Stimulated activated CD4-positive, alpha-beta T cell treated with anti-CD3 and anti-CD28 coated beads, TNF-alpha, amount 100 ng/mL, for 24 hours (primary cell): Measurements from ENCODE around the gene KRT5.
"Not testable (repeated sequence)": the region's sequence is repeated elsewhere in the genome, so short reads cannot be mapped to it uniquely, and the experiment has no call there.

Source experiments
- DNase-seq, 3 experiments: peaks; one replicate each; pipeline ENCODE4 v3.0.0-alpha.2; 2020; ENCODE audit warnings: low read depth in 3 of 3

The KRT5 gene

DNA sequence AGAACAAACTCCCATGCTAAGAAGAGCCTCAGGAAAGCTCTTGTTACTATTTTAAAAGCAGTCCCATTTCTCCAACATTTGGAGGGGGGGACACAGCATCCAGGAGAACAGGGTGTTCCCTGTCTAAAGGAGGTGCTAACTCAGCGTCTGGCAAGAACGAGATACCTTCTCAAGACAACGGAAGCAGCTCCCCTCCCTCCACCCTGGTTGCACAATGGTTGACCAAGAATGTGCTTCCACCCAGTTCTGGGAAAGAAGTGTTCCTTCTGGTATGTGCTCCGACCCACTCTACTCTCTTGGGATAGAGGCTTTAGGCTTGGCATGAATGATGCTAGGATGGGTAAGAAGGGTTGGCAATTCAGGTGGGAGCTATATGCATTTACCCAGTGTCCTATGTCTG is 25.7 kb downstream of the KRT5 start:
- no peak for DNase-seq

DNA sequence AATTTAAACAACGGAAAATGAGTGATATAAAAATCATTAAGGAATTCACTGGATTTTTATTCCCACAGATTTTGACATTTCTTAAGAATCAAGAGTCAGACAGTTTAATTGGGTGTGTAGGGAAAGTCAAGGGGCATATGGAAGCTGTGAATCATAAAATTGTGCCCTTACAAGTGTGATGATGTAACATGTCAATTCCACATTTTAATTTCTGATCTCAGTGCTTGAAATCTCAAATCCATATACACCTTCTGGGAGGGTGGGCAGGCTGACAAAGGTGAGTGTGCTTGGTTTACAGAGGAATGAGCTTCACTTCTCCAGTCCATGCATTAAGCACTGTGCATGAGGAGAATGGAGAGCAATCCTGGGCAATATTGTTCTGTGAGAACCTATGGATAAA is 26.1 kb downstream of the KRT5 start:
- no peak for DNase-seq

DNA sequence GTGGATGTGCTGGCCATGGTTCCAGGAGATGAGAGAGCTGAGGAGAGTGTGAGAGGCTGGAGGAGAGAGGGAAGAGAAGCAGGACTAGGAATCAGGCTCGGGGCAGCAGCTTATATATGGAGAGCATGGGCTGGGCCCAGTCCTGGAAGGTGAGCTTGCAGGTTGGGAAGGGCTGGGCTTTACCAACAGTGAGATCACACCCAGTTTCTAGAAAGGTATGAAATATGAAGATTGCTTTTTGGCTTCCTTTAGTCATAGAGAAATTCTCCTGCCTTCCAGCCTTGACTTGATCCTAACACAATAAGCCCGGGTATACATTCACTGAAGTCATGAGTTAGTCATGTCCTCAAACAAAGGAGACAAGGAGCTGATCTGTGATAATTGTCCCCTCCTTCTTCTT is 27.0 kb downstream of the KRT5 start, which contains the start of gene KRT6A:
Gene KRT6A (minus strand): TSS at position 86 of the 400 bp plus-strand sequence. CDS start 69 bp downstream, at position 17.
- no peak for DNase-seq

DNA sequence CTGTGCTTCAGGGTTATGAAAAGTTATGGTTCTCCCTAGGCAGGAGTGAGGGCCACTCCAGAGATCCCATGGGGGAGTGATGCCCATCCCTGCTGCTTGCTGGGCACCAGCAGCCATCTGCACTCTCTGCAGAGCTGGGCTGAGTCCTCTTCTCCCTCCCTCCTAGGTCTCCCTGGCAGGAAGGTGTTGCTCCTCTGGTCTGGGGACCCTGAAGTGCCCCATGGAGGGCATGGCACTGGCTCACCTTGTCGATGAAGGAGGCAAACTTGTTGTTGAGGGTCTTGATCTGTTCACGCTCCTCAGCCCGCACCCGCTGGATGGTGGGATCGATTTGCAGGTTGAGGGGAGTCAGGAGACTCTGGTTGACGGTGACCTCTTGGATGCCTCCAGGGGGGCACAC is 27.8 kb downstream of the KRT5 start:
- DNase-seq: not testable (repeated sequence)

DNA sequence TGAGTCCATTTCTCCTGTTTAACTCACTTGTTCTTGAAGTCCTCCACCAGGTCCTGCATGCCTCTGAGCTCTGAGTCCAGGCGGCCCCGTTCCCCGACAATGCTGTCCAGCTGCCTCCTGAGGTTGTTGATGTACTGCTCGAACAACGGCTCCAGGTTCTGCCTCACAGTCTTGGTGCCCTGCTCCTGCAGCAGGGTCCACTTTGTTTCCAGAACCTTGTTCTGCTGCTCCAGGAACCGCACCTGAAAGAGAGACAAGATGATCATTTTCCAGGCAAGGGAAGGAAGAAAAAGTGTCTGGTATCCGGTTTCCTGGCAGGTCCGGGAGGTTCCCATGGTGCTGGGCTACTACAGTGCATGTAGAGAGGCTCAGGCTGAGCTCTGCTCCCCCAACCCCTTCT is 28.7 kb downstream of the KRT5 start:
- DNase-seq: not testable (repeated sequence)

DNA sequence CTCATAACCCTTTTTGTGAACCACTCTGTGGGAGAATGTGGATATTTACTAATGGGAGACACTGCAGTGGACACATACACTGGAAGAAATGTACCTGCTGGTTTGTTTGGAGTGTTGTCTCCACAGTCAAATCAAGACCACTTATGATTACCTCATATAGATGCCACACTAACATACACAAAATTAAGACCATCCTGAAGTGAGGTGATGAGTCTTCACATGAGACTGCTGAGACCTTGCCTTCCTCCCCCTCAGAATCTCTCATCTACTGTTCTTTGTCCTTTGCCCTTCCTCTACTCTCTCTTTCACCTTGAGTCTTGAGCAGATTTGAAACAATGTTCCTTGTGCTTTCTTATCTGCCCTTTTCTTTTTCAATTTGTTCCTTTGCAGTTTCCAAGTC is 31.5 kb downstream of the KRT5 start:
- DNase-seq: no peak

DNA sequence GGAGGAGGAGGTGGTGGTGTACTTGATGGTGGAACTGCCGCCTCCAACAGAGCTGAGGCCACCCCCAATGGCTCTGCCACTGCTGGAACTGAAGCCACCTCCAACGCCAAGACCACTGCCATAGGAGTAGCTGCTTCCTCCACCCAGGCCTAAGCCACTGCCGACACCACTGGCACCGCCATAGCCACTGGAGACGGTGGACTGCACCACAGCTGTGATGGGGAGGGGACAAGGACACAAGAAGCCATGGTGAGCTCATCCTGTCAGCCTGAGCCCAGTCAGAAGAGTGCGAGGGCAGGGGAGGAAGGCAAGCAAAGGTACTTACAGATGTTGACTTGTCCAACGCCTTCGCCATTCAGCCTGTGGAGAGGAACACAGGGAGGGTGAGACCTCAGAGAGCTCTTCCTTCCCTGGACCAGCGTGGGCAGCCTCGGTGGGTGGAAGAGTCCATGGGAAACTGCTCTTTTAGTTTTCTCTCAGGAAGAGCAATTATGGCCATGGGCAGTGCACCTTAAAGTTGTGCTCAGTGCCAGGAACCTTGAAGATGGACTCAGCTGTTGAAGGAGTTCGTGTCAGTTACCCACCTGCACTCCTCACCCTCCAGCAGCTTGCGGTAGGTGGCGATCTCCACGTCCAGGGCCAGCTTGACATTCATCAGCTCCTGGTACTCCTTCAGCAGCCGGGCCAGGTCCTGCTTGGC is 32.3 kb downstream of the KRT5 start:
- DNase-seq: not testable (repeated sequence)

DNA sequence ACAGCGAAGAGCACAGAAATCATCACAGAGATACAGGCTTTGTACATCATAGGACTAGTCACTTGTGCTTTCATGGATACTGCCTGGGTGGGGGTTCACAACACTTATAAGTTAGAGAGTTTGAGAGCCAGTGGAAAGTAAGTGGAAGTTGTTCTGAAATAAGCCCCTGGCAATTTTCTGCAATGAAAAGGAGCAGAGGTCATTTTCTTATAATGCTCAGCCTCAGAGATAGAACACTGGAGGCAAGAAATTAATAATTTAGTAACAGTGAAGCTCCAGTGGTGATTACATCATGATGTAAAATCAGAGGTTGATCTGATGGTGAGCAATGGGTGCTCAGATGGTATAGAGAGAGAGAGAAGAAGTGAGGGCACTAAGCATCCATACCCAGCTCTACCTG is 33.0 kb downstream of the KRT5 start:
- DNase-seq: no peak

DNA sequence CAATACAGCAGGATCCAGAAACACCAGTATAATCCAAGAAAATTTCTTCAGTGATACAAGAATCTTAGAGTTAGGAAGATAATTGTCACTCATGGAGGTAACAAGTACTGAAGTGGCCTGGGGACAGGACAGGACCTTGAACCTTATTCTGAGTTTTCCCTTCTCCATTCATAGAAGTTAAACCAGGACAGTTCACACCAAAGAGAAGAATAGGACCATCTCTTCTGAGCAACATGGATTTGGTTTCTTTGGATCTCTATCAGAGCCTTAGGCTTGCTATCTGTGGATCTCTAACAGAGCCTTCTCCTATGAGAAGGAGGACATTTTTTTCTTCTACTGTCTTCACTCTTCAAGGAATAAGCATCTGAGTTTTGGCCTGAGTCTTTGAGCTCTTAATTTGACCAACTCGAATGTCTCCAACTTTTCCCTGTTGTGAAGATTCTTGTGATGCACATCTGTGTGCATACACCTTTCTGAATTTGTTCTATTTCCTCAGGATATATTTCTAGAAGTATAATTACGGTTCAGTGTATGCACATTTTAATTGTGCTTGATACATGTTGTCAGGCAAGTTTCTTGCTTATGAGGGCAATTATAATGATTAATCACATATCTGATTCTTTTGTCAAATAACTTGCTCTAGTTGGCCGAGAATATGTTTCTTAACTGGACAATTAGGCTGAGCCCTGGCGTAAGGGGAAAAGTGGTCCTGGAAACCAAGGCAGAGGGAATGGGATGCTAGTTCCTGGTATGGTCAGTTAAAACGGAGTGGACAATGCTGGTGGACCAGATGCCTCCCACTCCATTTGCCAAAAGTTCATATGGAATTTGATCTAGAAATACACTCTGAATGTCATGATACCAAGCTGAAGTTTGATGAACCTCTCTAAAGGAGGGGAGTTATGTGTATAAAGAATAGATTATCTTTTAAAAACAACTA is 33.8 kb downstream of the KRT5 start:
- DNase-seq: no peak

DNA sequence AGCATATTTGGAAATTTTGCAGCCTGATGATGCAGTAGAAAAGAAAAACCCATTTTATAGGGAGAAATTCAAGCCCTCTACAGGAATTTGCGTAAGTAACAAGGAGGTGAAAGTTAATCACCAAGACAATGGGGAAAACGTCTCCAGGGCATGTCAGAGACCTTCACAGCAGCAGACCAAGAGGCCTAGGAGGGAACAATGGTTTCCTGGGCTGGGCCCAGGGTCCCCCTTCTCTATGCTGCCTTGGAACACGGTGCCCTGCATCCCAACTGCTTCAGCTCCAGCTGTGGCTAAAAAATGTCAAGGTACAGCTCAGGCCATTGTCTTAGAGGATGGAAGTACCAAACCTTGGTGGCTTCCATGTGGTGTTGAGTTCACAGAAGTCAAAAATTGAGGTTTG is 40.1 kb downstream of the KRT5 start:
- DNase-seq: no peak

DNA sequence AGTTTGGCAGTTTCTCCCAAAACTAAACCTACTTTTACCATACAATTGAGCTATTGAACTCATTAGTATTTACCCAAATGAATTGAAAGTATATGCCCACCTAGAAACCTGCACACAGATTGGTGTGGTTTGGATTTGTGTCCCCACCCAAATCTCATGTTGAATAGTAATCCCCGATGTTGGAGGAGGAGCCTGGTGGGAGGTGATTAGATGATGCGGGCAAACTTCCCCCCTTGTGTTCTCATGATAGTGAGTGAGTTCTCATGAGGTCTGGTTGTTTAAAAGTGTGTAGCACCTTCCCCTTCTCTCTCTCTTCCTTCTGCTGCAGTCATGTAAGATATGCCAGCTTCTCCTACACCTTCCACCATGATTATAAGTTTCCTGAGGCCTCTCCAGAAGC is 42.5 kb downstream of the KRT5 start:
- no peak for DNase-seq

DNA sequence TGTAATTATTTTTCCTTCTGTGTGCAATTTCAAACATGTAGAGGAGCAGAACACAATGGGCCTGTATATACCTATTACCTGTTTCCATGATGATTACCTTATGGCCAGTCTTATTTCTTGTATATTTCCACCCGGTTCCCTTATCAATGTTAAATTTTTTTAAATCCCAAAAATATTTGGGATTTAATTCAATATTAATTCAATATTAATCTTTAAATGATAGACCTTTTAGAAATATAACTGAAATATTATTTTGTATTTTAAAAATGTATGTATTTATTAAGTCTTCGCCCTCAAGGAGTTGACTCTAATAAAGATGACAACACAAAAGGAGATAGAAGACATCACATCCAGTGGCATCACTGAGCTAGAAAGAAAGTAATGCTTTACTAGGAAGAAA is 46.0 kb downstream of the KRT5 start:
- no peak for DNase-seq

DNA sequence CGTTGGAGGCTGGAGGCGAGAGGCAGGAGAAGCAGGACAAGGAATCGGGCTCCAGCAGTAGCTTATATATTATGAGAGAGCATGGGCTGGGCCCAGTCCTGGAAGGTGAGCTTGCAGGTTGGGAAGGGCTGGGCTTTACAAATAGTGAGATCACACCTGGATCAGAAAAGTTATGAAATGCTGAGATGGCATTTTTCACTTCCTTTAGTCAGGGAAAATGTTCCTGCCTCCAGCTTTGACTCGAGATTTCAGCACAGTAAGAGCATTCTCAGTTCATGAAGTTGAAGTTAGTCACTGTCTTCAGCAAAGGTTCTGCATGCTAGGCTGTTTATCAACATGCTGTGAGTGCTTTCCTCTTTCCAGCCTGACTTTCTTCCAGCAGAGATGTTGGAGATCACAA is 46.4 kb downstream of the KRT5 start, which contains the start of gene KRT6C:
Gene KRT6C (minus strand): TSS at position 38 of the 400 bp plus-strand sequence. CDS start 68 bp downstream, outside the sequence.
- DNase-seq: no peak

DNA sequence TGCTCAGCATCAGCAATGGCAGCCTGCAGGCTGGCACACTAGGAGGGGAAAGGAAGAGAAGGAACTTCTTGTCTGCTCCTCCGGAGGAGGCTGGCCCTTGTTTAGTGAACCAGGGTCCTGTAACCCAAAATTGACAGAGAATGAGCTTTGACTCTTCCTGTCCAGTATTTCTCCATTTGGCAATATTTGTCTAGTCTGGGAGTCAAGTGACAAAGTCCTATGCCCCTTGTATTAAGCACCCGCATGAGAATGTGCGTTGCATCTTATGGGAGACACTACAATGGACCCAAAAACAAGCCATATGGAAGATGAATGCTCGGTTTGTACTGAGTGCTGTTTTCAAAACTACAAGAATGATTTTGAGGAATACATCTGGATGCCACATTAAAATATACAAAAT is 50.3 kb downstream of the KRT5 start:
- no peak for DNase-seq

DNA sequence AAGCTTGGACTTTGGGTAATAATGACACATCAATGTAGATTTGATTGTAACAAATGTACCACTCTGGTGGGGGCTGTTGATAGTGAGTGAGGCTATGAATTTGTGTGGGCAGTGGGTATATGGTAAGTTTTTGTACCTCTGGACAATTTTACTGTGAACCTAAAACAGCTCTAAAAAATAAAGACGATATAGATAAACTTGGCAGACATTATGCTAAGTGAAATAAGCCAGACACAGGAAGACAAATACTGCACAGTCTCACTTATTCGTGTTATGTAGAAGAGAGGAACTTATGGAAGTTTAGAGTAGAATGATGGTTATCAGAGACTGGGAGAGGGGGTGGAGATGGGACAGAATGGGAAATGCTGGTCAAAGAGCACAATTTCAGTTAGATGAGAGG is 55.3 kb downstream of the KRT5 start:
- DNase-seq: no peak
